ENCODE measurements around the gene ZC3H12C. TPM values are rescaled to one million over a fixed set of nuclear protein-coding genes. Genes with fewer than 3 reads are reported as not detected.

ZC3H12C gene
- total and polyA plus RNA-seq, 10 of the 15 experiments (the other 5 are each of a cell fraction or from before 2014, with no cell fraction given): 0.31 to 31.0 (median 3.7) TPM

- DNase-seq (ENCODE audit: low read depth, low spot score): no peak
- BruUV-seq (replicated peaks): no TSS peak
- Histone ChIP-seq H4K20me1 (ENCODE audit: control insufficient read depth, insufficient read depth) (no peaks in the 10 kb centered on the region), H3K9me3 (replicated peaks; ENCODE audit: control insufficient read depth, insufficient read depth, low read length) (no peaks in the 10 kb centered on the region; the same call in 2 of the 3 replicates), H3K4me3 (no peak overlapping the region), H2AFZ (ENCODE audit: control insufficient read depth, low read depth, low read length) (no peak overlapping the region), H3K36me3 (ENCODE audit: control insufficient read depth in 2 of 2, insufficient read depth in 2 of 2, low read length in 1 of 2) (no peaks in the 10 kb centered on the region), H3K4me1 (ENCODE audit: control insufficient read depth, insufficient read depth, low read length) (peaks cover 3% of the 10 kb centered on the region), H3K9ac (ENCODE audit: control insufficient read depth, insufficient read depth, low read length) (no peak overlapping the region), H3K4me2 (ENCODE audit: control insufficient read depth, insufficient read depth) (no peak overlapping the region), H3K79me2 (ENCODE audit: control insufficient read depth, insufficient read depth, low read length) (no peaks in the 10 kb centered on the region), H3K27me3 (replicated peaks in 1 of 2; ENCODE audit: control insufficient read depth in 2 of 2, insufficient read depth in 2 of 2, low read length in 1 of 2) (peaks cover 0 to 2% of the 10 kb centered on the region in 2 experiments; a peak in 2 of 4 replicates), H3K27ac (ENCODE audit: control insufficient read depth, insufficient read depth) (no peak overlapping the region)
- ATAC-seq: no peak
- in situ Hi-C loops (cut with MboI) (no loop called here), intact Hi-C loops (cut with micrococcal nuclease; ENCODE audit: unreplicated experiment) (no loop called here)
- ChIA-PET CTCF (no interaction called here), POLR2A (no interaction called here), RAD21 (ENCODE audit: unreplicated experiment) (interaction anchor here (1.1 kb wide), 1 partner anchor 43 kb away, joined by 3 read pairs; no protein-coding TSS in a partner anchor), SMC1A (ENCODE audit: uncharacterized antibody, unreplicated experiment) (no interaction called here)
- 61% methylated on average over 2 of the region's 2 CpGs for WGBS (ENCODE audit: insufficient coverage, insufficient replicate concordance, low lambda C conversion rate, missing lambda C conversion rate)
- FAIRE-seq: no peak
- TF ChIP-seq CBFB (IDR thresholded peaks at IDR 0.05; ENCODE audit: low read depth): no peak
- TF ChIP-seq MAX (IDR thresholded peaks at IDR 0.05; ENCODE audit: low read depth, low read length): no peak
- no peak for TF ChIP-seq MEF2A (IDR thresholded peaks at IDR 0.05; ENCODE audit: insufficient read depth, low read depth, low read length)
- TF ChIP-seq, protein P1, sequence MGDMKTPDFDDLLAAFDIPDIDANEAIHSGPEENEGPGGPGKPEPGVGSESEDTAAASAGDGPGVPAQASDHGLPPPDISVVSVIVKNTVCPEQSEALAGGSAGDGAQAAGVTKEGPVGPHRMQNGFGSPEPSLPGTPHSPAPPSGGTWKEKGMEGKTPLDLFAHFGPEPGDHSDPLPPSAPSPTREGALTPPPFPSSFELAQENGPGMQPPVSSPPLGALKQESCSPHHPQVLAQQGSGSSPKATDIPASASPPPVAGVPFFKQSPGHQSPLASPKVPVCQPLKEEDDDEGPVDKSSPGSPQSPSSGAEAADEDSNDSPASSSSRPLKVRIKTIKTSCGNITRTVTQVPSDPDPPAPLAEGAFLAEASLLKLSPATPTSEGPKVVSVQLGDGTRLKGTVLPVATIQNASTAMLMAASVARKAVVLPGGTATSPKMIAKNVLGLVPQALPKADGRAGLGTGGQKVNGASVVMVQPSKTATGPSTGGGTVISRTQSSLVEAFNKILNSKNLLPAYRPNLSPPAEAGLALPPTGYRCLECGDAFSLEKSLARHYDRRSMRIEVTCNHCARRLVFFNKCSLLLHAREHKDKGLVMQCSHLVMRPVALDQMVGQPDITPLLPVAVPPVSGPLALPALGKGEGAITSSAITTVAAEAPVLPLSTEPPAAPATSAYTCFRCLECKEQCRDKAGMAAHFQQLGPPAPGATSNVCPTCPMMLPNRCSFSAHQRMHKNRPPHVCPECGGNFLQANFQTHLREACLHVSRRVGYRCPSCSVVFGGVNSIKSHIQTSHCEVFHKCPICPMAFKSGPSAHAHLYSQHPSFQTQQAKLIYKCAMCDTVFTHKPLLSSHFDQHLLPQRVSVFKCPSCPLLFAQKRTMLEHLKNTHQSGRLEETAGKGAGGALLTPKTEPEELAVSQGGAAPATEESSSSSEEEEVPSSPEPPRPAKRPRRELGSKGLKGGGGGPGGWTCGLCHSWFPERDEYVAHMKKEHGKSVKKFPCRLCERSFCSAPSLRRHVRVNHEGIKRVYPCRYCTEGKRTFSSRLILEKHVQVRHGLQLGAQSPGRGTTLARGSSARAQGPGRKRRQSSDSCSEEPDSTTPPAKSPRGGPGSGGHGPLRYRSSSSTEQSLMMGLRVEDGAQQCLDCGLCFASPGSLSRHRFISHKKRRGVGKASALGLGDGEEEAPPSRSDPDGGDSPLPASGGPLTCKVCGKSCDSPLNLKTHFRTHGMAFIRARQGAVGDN (IDR thresholded peaks at IDR 0.05): no peak
- TF ChIP-seq HDAC2 (IDR thresholded peaks at IDR 0.05): no peak
- no peak for TF ChIP-seq PBX3 (IDR thresholded peaks at IDR 0.05; ENCODE audit: insufficient replicate concordance, low read depth, low read length)
- TF ChIP-seq BCL11A (IDR thresholded peaks at IDR 0.05; ENCODE audit: low read depth, low read length): no peak
- no peak for TF ChIP-seq SMAD5 (IDR thresholded peaks at IDR 0.05; ENCODE audit: low read depth)
- TF ChIP-seq, protein P2, sequence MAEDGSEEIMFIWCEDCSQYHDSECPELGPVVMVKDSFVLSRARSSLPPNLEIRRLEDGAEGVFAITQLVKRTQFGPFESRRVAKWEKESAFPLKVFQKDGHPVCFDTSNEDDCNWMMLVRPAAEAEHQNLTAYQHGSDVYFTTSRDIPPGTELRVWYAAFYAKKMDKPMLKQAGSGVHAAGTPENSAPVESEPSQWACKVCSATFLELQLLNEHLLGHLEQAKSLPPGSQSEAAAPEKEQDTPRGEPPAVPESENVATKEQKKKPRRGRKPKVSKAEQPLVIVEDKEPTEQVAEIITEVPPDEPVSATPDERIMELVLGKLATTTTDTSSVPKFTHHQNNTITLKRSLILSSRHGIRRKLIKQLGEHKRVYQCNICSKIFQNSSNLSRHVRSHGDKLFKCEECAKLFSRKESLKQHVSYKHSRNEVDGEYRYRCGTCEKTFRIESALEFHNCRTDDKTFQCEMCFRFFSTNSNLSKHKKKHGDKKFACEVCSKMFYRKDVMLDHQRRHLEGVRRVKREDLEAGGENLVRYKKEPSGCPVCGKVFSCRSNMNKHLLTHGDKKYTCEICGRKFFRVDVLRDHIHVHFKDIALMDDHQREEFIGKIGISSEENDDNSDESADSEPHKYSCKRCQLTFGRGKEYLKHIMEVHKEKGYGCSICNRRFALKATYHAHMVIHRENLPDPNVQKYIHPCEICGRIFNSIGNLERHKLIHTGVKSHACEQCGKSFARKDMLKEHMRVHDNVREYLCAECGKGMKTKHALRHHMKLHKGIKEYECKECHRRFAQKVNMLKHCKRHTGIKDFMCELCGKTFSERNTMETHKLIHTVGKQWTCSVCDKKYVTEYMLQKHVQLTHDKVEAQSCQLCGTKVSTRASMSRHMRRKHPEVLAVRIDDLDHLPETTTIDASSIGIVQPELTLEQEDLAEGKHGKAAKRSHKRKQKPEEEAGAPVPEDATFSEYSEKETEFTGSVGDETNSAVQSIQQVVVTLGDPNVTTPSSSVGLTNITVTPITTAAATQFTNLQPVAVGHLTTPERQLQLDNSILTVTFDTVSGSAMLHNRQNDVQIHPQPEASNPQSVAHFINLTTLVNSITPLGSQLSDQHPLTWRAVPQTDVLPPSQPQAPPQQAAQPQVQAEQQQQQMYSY (CRISPR knock-in tag; IDR thresholded peaks at IDR 0.05): no peak
- TF ChIP-seq TCF12 (IDR thresholded peaks at IDR 0.05; ENCODE audit: low read depth, low read length): no peak
- TF ChIP-seq, protein P3, sequence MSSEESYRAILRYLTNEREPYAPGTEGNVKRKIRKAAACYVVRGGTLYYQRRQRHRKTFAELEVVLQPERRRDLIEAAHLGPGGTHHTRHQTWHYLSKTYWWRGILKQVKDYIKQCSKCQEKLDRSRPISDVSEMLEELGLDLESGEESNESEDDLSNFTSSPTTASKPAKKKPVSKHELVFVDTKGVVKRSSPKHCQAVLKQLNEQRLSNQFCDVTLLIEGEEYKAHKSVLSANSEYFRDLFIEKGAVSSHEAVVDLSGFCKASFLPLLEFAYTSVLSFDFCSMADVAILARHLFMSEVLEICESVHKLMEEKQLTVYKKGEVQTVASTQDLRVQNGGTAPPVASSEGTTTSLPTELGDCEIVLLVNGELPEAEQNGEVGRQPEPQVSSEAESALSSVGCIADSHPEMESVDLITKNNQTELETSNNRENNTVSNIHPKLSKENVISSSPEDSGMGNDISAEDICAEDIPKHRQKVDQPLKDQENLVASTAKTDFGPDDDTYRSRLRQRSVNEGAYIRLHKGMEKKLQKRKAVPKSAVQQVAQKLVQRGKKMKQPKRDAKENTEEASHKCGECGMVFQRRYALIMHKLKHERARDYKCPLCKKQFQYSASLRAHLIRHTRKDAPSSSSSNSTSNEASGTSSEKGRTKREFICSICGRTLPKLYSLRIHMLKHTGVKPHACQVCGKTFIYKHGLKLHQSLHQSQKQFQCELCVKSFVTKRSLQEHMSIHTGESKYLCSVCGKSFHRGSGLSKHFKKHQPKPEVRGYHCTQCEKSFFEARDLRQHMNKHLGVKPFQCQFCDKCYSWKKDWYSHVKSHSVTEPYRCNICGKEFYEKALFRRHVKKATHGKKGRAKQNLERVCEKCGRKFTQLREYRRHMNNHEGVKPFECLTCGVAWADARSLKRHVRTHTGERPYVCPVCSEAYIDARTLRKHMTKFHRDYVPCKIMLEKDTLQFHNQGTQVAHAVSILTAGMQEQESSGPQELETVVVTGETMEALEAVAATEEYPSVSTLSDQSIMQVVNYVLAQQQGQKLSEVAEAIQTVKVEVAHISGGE (CRISPR knock-in tag; IDR thresholded peaks at IDR 0.05): no peak
- no peak for TF ChIP-seq CHD1 (IDR thresholded peaks at IDR 0.05; ENCODE audit: low read depth, low read length)
These were observed 22.0 kb upstream of the ZC3H12C start for GRCh38 chr11:110071197-110071596.
